HepG2 (cell line): ENCODE data around the gene SIK3. TPM values are rescaled to one million over a fixed set of nuclear protein-coding genes. Genes with fewer than 3 reads are reported as not detected.

Source experiments
- ATAC-seq: fragments of 200-7000 bp; cut with Tn5 transposase; 3 replicates; pipeline ENCODE4 v1.9.1; 2020; ENCODE audit warnings: mild to moderate bottlenecking, moderate library complexity
- BruUV-seq: library from RNA; stranded (reverse); fragments of 400-500 nt; replicated peaks from 2 replicates; lab custom pipeline; 2021; lab: Mats Ljungman, UMichigan
- CTCF ChIA-PET: fragments of 300-600 bp; formaldehyde crosslinking; extraction: SDS; loops from one replicate; lab custom pipeline; 2021; ENCODE audit warnings: low total read pairs, inconsistent platforms, low intra/inter-chr PET ratio; lab: Yijun Ruan, JAX
- POLR2A ChIA-PET: fragments of 350-600 bp; sonication (Branson Sonifier 250); formaldehyde crosslinking; loops from one replicate; lab custom pipeline; 2020; ENCODE audit warnings: antibody characterized with exemption, inconsistent platforms; lab: Yijun Ruan, JAX
- DNase-seq: peaks from one replicate; pipeline ENCODE4 v3.0.0-alpha.2; 2015; ENCODE audit warnings: low spot score
- FAIRE-seq: peaks from 3 replicates; lab custom pipeline; 2011; peaks lifted over from hg19 to GRCh38; lab: Jason Lieb, UNC
- H2AFZ ChIP-seq: one replicate; pipeline ENCODE4 v1.6.1; 2011; ENCODE audit warnings: low read length, inconsistent platforms
- H3K27ac ChIP-seq: fragments of 300-600 bp; 3 replicates; pipeline ENCODE4 v1.8.0; 2011; ENCODE audit warnings: mixed run types, mild to moderate bottlenecking, mixed read lengths, low read length, inconsistent platforms; ENCODE audit not compliant: insufficient read depth; ENCODE audit errors: extremely low read length
- H3K27me3 ChIP-seq, 2 experiments: fragments of 200-600 bp in 1 of 2; 2 replicates in 1 of 2; 3 replicates in 1 of 2; pipeline versions ENCODE4 v1.6.0 to v1.8.0; 2011; ENCODE audit warnings: low read length in 2 of 2, mild to moderate bottlenecking in 2 of 2, moderate library complexity in 2 of 2, inconsistent platforms in 1 of 2; ENCODE audit not compliant: insufficient read depth in 2 of 2, control insufficient read depth in 1 of 2
- H3K36me3 ChIP-seq, 2 experiments: fragments of 200-600 bp in 1 of 2; replicated peaks in 1 of 2; 2 replicates in 1 of 2; 3 replicates in 1 of 2; pipeline versions ENCODE4 v1.5.1 to v1.8.0; 2011; ENCODE audit warnings: low read length in 2 of 2, inconsistent platforms in 1 of 2; ENCODE audit not compliant: insufficient read depth in 2 of 2, control insufficient read depth in 1 of 2
- H3K4me1 ChIP-seq: 2 replicates; pipeline ENCODE4 v1.5.1; 2012; ENCODE audit warnings: low read length, inconsistent platforms; ENCODE audit not compliant: insufficient read depth
- H3K4me2 ChIP-seq: 2 replicates; pipeline ENCODE4 v1.6.0; 2011; ENCODE audit warnings: low read depth, low read length, inconsistent platforms
- H3K4me3 ChIP-seq, 3 experiments: fragments of 200-600 bp in 1 of 3; sonication (generic), shearing (Covaris generic) in 1 of 3; replicated peaks in 1 of 3; 2 replicates each; pipeline ENCODE4 v1.5.1; 2011 to 2016; ENCODE audit warnings: low read length in 3 of 3, inconsistent platforms in 2 of 3, low read depth in 2 of 3, mild to moderate bottlenecking in 2 of 3, control low read depth in 1 of 3, mixed read lengths in 1 of 3; ENCODE audit not compliant: insufficient read depth in 1 of 3
- H3K79me2 ChIP-seq: one replicate; pipeline ENCODE4 v1.6.1; 2011; ENCODE audit warnings: low read length, inconsistent platforms; ENCODE audit not compliant: insufficient read depth
- H3K9ac ChIP-seq: 2 replicates; pipeline ENCODE4 v1.6.0; 2011; ENCODE audit warnings: mild to moderate bottlenecking, low read depth, low read length, inconsistent platforms; ENCODE audit not compliant: insufficient read depth
- H3K9me3 ChIP-seq: 2 replicates; pipeline ENCODE4 v1.5.1; 2012; ENCODE audit warnings: mild to moderate bottlenecking, low read length
- H4K20me1 ChIP-seq: 2 replicates; pipeline ENCODE4 v1.6.0; 2011; ENCODE audit warnings: inconsistent platforms, mild to moderate bottlenecking, low read length, moderate library complexity; ENCODE audit not compliant: insufficient read depth
- ATF7 ChIP-seq, 2 experiments: fragments of 450-650 bp in 1 of 2; sonication (generic) in 1 of 2; formaldehyde crosslinking in 1 of 2; IDR thresholded peaks; 2 replicates each; pipeline versions ENCODE4 v1.4.0 to v1.6.1; 2016 to 2020; ENCODE audit warnings: antibody characterized with exemption in 1 of 2, mild to moderate bottlenecking in 1 of 2, missing genetic modification reagents in 1 of 2
- JDP2 ChIP-seq: sonication (generic); formaldehyde crosslinking; IDR thresholded peaks from 2 replicates; pipeline ENCODE4 v1.8.1; 2022; ENCODE audit warnings: missing genetic modification reagents, borderline replicate concordance
- ZNF766 ChIP-seq: sonication (generic); formaldehyde crosslinking; IDR thresholded peaks from 2 replicates; pipeline ENCODE4 v1.5.0; 2020; ENCODE audit warnings: missing genetic modification reagents, borderline replicate concordance
- WGBS: methylation state at CpG from one replicate; pipeline ENCODE4 v1.1.6; 2017; ENCODE audit warnings: low lambda C conversion rate; 5-methylcytosine and 5-hydroxymethylcytosine counted together
- in situ Hi-C: cut with HindIII; loops from 2 replicates; pipeline ENCODE4 v1.10.0; 2017; ENCODE audit warnings: low pct_unique_long_range_greater_than_20kb; ENCODE audit not compliant: extremely low pct_ligation_motif_present
- intact Hi-C: fragments of 100-400 bp; cut with micrococcal nuclease; formaldehyde crosslinking; loops from one replicate; pipeline ENCODE4 v1.10.0; 2022; ENCODE audit not compliant: unreplicated experiment
- polyA plus RNA-seq, 8 experiments: library from polyadenylated mRNA; depleted of rRNA in 3 of 8; stranded (reverse) in 7 of 8; unstranded in 1 of 8; fragments of >200 nt; fragmentation: Illumina TruSeq in 4 of 8; extraction: Trizol in 4 of 8; gene quantifications; 2 replicates each; pipeline versions ENCODE4 v1.2.1 to v1.2.3, GENCODE V29; 2011 to 2016; ENCODE audit warnings: low read depth in 4 of 8, missing spikeins in 1 of 8, mixed read lengths in 1 of 8; ENCODE audit not compliant: insufficient read depth in 1 of 8
- total RNA-seq, 5 experiments: library from RNA; depleted of rRNA; stranded (reverse); fragments of >200 nt; fragmentation: Illumina TruSeq; extraction: Trizol; gene quantifications; 2 replicates each; pipeline ENCODE4 v1.2.3, GENCODE V29; 2016; ENCODE audit warnings: low read depth in 1 of 5

SIK3 gene
- total and polyA plus RNA-seq, 2 of the 13 experiments (the other 11 are each of a cell fraction or from before 2014, with no cell fraction given): 5.7 to 9.8 TPM

DNA sequence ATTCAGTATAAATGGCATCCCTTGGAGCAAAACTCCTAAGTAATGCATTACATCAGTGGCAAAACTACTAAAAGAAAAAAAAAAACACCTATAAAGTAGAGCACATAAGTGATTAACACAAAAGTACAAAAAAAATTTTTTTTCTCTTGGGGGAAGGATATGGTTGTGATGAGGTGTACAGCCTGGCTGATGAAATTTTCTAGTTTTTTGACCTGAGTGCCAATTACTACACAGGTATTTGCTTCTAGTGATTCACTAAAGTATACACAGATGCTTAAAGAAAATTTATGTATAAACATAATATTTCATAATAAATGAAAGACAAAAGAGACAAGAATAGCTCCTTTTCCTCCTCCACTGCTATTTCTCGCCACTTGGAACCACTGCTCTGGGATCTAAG lies 189.0 kb downstream of the SIK3 start:
- DNase-seq (no peak), ATAC-seq (no peak)
- H3K4me1 ChIP-seq: peaks cover 10% of the 10 kb centered on the region
- H3K27me3 ChIP-seq: no peaks in the 10 kb centered on the region
- H2AFZ ChIP-seq: no peak overlapping the region
- H3K4me3 ChIP-seq: no peak overlapping the region
- H3K79me2 ChIP-seq: no peaks in the 10 kb centered on the region
- in situ Hi-C loops: no loop called here
- POLR2A ChIA-PET: interaction anchor here (0.8 kb wide), 1 partner anchor 145 kb away, joined by 3 read pairs; no protein-coding TSS in a partner anchor
- H3K4me2 ChIP-seq: no peak overlapping the region
- TF ChIP-seq JDP2 (CRISPR knock-in tag): no peak
- TF ChIP-seq, all 625 proteins: peak for 0
- Histone ChIP-seq H4K20me1 (no peaks in the 10 kb centered on the region), H3K9ac (no peak overlapping the region), H3K36me3 (no peaks in the 10 kb centered on the region; a peak in 3 of 5 replicates), H3K9me3 (no peaks in the 10 kb centered on the region), H3K27ac (no peak overlapping the region)
- CTCF ChIA-PET: no interaction called here
- no peak for FAIRE-seq
- WGBS: 100% methylated on average over 1 of the region's 1 CpG
- intact Hi-C loops: no loop called here
- no TSS peak for BruUV-seq

DNA sequence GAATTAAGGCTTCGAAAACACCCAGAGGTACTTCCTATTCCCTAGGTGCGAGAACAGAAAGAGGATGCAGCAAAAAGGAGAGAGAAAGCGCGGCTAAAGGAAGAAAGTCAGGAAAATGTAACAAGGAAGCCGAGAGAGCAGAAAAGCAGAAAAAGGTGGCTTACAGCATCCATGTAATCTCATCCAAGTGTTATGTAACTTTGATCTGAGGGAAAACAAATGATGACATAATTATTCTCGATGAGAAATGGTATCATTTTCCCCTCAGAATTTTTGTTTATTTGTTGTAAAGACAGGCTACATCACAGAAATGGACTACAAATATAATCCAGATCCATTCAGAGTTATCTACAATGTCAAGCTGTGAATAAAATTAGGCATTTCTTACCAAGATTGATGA lies 191.7 kb downstream of the SIK3 start:
- TF ChIP-seq ATF7 (IDR thresholded peaks at IDR 0.05): peak; percentile 51; the same call in 1 of the 2 replicates
- no peak for TF ChIP-seq ATF7 (CRISPR knock-in tag; IDR thresholded peaks at IDR 0.05)
- no peak for TF ChIP-seq ZNF766
- TF ChIP-seq, all 625 proteins: peak for 1
- Histone ChIP-seq H3K4me1 (peaks cover 10% of the 10 kb centered on the region), H3K4me3 (no peak overlapping the region), H3K9me3 (no peaks in the 10 kb centered on the region), H4K20me1 (no peaks in the 10 kb centered on the region), H2AFZ (no peak overlapping the region), H3K27ac (no peak overlapping the region), H3K36me3 (no peaks in the 10 kb centered on the region; a peak in 3 of 5 replicates), H3K79me2 (no peaks in the 10 kb centered on the region), H3K27me3 (no peaks in the 10 kb centered on the region), H3K9ac (no peak overlapping the region), H3K4me2 (no peak overlapping the region)
- FAIRE-seq (no peak), ATAC-seq (no peak), DNase-seq (no peak)
- 89% methylated on average over 6 of the region's 6 CpGs for WGBS
- no TSS peak for BruUV-seq
- in situ Hi-C loops (no loop called here), intact Hi-C loops (no loop called here)
- POLR2A ChIA-PET: no interaction called here
- CTCF ChIA-PET: no interaction called here
